GM21447 (cell line): Measurements from ENCODE around the gene CDIPT.
"Not testable (repeated sequence)": the region's sequence is repeated elsewhere in the genome, so short reads cannot be mapped to it uniquely, and the experiment has no call there.

Source experiments
- ATAC-seq: cut with Tn5 transposase; IDR thresholded peaks from one replicate; pipeline ENCODE4 v1.9.1; 2021; ENCODE audit not compliant: unreplicated experiment

Gene CDIPT

GRCh38 chr16:29897333-29897732 lies 34.3 kb upstream of the CDIPT start:
- no peak for ATAC-seq

DNA sequence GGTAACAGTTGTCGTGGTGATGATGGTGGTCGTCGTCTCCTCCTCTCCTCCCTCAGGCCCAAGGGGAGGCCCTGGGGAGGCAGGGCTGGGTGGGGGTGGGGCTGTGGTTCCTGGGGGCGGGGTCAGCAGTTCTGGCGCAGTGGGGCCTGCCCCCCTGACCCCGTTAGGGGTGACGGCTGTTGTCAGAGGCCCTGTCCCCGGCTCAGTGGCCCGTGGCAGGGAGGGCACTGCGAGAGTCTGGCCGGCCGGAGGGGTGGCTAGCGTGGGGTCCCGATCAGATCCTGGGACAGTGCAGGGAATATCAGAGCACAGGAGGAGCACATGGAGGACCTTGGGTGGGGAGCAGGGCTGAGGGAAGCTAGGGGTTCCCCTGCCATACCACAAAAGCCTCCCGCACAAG lies 33.8 kb upstream of the CDIPT start:
- no peak for ATAC-seq

- no peak for ATAC-seq
Observed at GRCh38 chr16:29894352-29894751, 31.3 kb upstream of the CDIPT start.

GRCh38 chr16:29893553-29893952 lies 30.5 kb upstream of the CDIPT start:
- no peak for ATAC-seq

DNA sequence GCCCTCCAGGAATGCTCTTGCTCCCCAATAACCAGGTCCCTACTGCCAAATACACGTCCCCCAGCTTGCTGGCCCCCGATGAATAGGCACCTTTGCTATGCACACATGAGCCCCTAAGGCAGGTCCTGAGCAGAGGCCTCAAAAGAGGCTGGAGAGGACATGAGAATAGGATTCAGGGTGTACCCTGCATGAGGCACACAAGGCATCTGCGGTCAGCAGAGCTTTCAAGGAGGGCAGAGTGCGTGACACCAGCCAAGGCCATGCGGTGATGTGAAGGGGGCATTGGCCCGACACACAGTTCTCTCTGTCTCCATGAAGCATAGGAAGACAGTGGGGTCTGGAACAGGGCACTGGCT lies 29.4 kb upstream of the CDIPT start:
- no peak for ATAC-seq

DNA sequence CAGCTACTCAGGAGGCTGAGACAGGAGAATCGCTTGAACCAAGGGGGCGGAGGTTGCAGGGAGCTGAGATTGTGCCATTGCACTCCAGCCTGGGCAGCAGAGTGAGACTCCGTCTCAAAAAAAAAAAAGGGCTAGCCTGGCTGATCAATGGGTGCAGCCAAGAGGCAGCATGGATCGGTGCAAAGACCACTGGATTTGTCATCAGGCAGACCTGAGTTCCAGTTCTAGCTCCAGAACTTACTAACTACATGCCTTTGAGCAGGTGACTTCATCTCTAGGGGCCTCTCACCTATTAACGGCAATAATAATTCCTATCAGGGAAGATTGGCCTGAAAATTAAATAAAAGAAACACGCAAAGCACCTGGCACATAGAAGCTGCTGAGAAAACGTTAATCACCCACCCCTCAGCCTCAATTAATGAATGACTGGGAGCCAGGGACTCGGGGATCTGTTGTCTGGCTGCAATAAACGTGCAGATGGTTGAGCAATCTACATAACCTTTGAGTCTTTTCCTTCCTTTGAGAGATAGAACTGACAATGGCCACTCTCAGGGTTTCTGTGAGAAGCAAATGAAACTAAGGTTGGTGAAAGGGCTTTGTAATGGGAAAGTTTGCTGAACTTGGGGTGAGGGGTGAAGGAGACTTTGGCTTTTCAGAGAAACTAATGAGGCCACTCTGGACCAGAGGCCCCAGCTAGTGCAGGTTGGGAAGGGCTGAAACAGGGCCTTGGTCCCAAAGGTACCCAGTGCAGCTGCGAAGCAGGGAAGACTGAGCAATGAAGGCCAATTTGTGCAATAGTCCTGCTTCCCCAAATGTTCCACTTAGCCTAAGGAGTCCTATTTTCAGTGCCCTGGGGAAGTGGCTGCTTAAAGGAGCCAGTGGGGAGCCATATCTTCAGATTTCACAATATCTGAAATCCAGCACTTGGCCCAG lies 28.8 kb upstream of the CDIPT start:
- ATAC-seq = no peak

GRCh38 chr16:29889372-29889771 lies 26.3 kb upstream of the CDIPT start:
- ATAC-seq = not testable (repeated sequence)

DNA sequence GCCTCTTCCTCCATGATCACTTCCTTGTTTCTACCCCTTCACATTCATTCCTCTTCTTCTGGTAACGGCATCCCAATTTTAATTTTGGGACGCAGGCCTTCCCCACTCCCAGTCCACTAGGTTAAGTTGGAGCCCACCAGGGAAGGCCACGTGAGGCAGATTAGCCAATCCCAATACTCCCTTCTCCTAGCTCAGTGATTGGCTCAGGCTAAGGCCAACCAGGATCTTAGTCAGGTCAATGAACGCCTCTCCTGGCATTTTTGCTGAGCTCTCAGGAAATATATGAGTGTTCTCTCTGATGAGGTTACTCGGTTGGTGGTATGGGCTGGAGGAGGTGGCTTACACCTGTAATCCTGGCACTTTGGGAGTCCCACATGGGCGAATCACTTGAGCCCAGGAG lies 21.0 kb upstream of the CDIPT start:
- no peak for ATAC-seq

DNA sequence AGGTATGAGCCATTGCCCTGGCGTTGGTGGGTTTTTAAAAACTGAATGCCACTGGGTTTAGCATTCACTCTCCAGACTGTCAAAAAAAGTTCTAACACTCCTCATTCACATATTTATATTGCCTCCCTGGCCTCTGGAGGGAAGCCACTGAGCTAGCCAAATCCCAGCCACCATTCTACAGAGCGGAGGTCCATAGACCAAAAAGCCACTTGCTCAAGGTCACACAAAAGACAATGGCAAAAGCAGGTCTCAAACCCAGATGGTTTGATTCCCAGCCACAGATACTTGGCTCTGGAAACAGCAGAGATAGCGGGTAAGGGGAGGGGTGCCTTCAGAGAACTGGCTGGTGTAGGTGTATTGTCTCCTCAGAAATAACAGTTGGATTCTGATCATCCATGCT lies 18.0 kb upstream of the CDIPT start:
- no peak for ATAC-seq

DNA sequence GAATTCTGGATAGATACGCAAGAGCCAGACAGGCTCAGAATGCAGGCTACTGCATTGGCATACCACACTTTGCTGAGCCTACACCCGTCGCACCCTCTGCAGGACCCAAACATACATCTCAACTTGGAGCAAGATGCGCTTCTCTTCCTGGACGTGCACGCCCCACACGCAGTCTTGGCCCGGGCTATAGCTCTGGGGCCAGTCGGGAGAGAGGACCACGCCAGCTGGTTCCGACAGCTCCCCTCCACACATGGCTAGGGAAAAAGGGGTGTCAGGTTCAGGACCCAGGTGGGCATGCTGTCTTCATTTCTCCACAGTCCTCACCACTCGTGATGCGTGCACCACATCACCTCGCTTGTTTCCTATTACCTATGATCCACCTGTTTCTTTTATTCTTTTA lies 15.1 kb upstream of the CDIPT start:
- ATAC-seq = no peak

DNA sequence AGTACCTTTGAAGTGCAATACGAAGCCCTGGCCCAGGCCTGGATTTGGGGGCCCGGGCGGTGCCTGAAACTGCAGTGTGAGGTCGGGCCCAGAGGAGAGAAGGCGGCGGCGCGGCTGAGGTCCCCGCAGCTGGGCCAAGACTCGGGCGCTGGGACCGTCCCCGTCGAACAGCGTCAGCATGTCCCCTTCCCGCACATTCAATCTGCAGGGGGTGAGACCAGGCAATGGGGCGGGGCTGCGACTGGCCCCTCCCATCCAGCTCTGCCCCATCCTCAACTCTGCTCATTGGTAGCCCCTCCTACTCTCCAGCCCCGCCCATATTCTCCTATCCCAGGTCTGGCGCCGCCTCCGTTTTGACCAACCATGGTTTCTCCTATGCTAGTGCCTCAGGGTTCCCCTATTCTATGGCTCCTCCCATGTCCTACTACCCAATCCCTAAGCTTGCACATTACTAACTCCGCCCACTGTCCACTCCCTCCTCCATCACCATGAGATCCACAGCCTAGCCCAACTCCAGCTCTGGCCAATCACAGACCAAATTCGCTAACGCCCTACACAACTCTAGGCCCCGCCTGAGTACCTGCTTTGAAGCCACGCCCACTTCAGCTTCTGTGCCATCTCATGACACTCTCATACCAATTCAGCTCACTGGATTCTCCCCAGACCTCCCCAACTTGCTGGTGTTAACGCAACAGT lies 14.4 kb upstream of the CDIPT start:
- ATAC-seq = no peak

GRCh38 chr16:29876594-29877249 lies 13.7 kb upstream of the CDIPT start:
- ATAC-seq = no peak

- ATAC-seq = no peak
Observed at GRCh38 chr16:29876217-29876593, 13.2 kb upstream of the CDIPT start.

DNA sequence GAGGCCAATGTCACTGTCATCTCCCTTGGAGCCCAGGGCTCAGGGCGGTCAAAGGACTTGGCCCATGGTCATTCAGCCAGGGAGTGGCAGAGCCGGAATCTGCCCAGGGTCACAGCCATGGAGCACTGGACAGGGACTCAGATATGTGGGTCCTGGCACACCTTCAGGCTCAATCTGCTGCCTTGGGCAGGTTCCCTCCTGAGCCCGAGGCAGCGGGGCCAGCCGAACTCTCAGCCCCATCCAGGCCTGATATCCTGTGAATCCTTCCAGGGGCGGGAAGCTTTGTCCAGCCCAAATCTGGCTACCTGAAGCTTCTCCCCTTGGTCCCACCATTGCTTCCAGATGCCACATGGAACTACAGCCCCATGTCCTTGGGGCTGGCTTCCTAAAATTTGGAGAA lies 12.2 kb upstream of the CDIPT start:
- no peak for ATAC-seq

DNA sequence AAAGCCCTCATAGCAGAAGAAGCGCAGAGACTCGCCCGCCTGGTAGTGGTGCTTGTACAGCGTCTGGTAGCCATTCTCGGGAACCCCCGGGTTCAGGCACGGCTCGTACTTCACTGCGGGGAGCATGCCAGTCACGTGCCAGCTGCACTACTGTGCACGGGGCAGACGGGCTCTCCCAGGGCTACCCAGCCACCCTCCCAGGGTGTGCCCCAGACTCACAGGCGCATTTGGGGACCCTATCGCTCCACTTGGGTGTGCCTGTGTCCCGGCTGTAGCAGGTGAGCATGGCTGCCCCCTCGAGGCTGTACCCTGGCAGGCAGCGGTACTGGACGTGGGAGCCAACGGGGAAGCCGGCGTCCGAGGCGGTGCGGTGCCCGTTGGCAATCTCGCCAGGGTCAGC lies 10.3 kb upstream of the CDIPT start:
- ATAC-seq = no peak

DNA sequence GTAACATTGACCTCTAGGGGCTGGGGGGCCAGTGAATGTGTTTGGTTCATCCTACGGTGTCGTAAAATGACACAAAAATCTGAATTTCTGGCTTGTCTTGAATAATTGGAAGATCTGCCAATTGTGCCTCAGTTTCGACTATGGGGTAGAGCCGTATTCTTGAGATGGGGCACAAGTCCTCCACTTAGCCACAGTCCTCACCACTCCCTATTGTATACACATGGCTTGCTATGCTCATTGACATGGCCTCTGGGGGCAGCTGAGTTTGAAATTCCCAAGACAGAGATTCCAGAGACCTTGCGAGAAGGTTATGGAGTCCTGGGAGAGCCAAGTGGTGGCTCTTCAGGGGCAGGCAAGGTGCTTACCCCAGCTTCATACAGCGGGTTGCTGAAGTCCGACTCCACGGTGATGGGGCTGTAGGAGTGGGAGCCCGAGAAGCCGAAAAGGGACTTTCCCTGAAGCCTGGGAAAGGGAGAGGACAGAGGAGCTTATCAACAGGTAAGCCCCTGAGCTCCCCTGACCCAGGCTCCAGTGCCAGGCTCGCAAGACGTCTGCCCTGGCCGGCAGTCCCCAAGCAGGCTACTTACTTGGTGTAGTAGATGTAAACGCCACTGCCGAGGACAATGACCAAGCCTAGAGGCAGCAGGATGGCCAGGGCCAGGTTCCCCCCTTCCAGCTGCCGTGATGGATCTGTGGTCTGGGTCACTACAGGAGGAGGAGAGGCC lies 9.0 kb upstream of the CDIPT start:
- ATAC-seq = no peak

DNA sequence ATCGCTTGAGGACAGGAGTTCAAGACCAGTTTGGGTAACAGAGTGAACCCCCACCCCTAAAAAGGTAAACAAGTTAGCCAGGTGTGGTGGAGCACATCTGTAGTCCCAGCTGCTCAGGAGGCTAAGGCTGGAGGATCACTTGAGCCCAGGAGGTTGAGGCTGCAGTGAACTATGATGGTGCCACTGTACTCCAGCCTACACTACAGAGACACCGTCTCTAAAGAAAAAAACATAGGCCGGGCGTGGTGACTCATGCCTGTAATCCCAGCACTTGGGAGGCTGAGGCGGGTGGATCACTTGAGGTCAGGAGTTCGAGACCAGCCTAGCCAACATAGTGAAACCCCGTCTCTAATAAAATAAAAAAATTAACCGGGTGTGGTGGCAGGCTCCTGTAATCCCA lies 6.0 kb upstream of the CDIPT start:
- ATAC-seq = not testable (repeated sequence)

- ATAC-seq = no peak
Observed at GRCh38 chr16:29868396-29869009, 5.5 kb upstream of the CDIPT start.

DNA sequence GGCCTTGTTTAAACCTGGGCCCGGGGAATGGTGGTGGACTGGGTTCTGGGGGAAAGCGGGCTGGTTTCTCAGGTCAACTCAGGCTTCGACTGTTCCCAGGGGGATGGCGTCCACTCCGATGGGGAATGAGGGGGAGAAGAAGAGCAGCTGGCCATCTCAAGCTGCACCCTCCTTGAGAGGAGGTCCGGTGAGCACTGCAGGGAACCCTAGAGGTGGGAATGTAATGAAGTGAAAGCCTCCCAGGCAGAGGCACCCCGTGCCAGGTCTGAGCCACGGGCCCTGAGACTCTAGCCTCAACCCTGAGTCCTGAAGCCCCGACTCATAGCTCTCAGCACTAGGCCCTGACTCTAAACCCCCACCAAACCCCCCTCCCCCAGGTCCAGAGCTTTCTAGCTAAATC lies 1.2 kb upstream of the CDIPT start:
- ATAC-seq = no peak

DNA sequence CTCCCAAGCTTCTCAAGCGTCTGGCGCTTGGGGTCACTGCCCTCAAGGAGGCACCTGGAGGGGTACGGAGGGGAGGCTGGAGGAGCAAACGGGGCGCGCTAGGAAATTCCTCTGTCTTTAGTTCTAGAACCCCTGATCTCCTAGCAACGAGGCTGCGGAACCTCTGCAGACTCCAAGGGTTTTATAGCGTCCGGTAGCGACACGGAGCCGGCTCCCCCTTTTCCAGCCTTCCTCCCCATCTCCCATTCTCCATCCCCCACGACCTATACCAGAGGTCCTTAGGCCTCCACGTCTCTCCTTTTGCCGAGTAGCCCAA lies 601 bp upstream of the CDIPT start:
- ATAC-seq = no peak

GRCh38 chr16:29862383-29862883 lies 593 bp downstream of the CDIPT start:
- no peak for ATAC-seq
